GF-D8 (cell line): ENCODE results near the gene PIEZO2.

ENCODE experiments used
- DNase-seq: peaks from one replicate; lab custom pipeline; 2025; lab: John Stamatoyannopoulos, UW

Gene PIEZO2

GRCh38 chr18:10745971-10746370 is 403.4 kb downstream of the PIEZO2 start:
- DNase-seq = no peak

GRCh38 chr18:10745219-10745618 is 404.1 kb downstream of the PIEZO2 start:
- no peak for DNase-seq

- no peak for DNase-seq
Measured at GRCh38 chr18:10743766-10744165, 405.6 kb downstream of the PIEZO2 start.

- no peak for DNase-seq
Measured at GRCh38 chr18:10739152-10739551, 410.2 kb downstream of the PIEZO2 start.

GRCh38 chr18:10736984-10737383 is 412.4 kb downstream of the PIEZO2 start:
- DNase-seq = no peak

GRCh38 chr18:10732990-10733389 is 416.4 kb downstream of the PIEZO2 start:
- no peak for DNase-seq

GRCh38 chr18:10727477-10727876 is 421.9 kb downstream of the PIEZO2 start:
- DNase-seq = no peak

- DNase-seq = no peak
Measured at GRCh38 chr18:10726198-10727068, 422.9 kb downstream of the PIEZO2 start.

- no peak for DNase-seq
Measured at GRCh38 chr18:10724666-10725065, 424.7 kb downstream of the PIEZO2 start.

- DNase-seq = no peak
Measured at GRCh38 chr18:10723496-10723895, 425.9 kb downstream of the PIEZO2 start.

GRCh38 chr18:10718809-10719208 is 430.6 kb downstream of the PIEZO2 start:
- no peak for DNase-seq

- no peak for DNase-seq
Measured at GRCh38 chr18:10715791-10716190, 433.6 kb downstream of the PIEZO2 start.

GRCh38 chr18:10713409-10713808 is 436.0 kb downstream of the PIEZO2 start:
- no peak for DNase-seq

- no peak for DNase-seq
Measured at GRCh38 chr18:10707294-10707693, 442.1 kb downstream of the PIEZO2 start.

- no peak for DNase-seq
Measured at GRCh38 chr18:10705786-10706185, 443.6 kb downstream of the PIEZO2 start.

- no peak for DNase-seq
Measured at GRCh38 chr18:10705291-10705690, 444.1 kb downstream of the PIEZO2 start.

- no peak for DNase-seq
Measured at GRCh38 chr18:10702206-10702605, 447.2 kb downstream of the PIEZO2 start.

- DNase-seq = no peak
Measured at GRCh38 chr18:10690366-10690765, 459.0 kb downstream of the PIEZO2 start.

- no peak for DNase-seq
Measured at GRCh38 chr18:10690035-10690329, 459.4 kb downstream of the PIEZO2 start.

- no peak for DNase-seq
Measured at GRCh38 chr18:10689236-10690034, 459.9 kb downstream of the PIEZO2 start.

- no peak for DNase-seq
Measured at GRCh38 chr18:10688766-10689165, 460.6 kb downstream of the PIEZO2 start.

- DNase-seq = no peak
Measured at GRCh38 chr18:10687161-10687925, 462.0 kb downstream of the PIEZO2 start.

- no peak for DNase-seq
Measured at GRCh38 chr18:10686308-10686707, 463.1 kb downstream of the PIEZO2 start.
